ENCODE measurements around the gene THOC5. TPM values are rescaled to one million over a fixed set of nuclear protein-coding genes. Genes with fewer than 3 reads are reported as not detected.

The THOC5 gene
- total and polyA plus RNA-seq, 2 of the 4 experiments (the other 2 are of a cell fraction), result 68.4 to 73.7 TPM

DNA sequence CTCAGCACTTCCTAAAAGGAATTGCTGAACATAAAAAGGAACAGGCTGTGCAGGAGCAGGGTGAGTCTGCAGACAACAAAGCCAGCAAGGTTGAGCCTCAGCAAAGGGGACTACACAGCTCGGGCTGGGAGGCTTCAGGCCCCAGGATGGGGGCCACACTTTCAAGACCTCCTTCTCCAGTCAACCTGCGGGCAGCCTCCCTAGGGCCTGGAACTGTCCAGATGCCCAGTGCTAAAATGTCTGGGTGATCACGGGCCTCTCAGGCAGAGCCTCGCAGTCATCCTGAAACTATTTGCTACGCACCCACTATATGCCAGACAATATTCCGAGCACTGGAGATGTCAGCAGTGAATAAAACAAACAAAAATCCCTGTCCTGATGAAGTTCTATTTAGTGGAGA lies 77.4 kb downstream of the THOC5 start:
- H4K91ac ChIP-seq (ENCODE audit: insufficient read depth, low read depth, low read length), result no peak overlapping the region
- no peak overlapping the region for H3K14ac ChIP-seq (replicated peaks; ENCODE audit: low read depth, low read length)
- H3K23ac ChIP-seq (ENCODE audit: low read depth, low read length), result no peak overlapping the region
- H3K9ac ChIP-seq (ENCODE audit: low read depth, low read length), result no peak overlapping the region
- H2BK20ac ChIP-seq (ENCODE audit: low read depth, low read length), result no peak overlapping the region
- H2BK5ac ChIP-seq (ENCODE audit: low read depth, low read length, poor library complexity, severe bottlenecking), result no peak overlapping the region
- no peak overlapping the region for H3K4ac ChIP-seq (ENCODE audit: low read depth, low read length)
- no peak overlapping the region for H2AK5ac ChIP-seq (ENCODE audit: low read depth, low read length)
- dilution Hi-C loops (cut with HindIII; ENCODE audit: low sequenced_read_pairs, unreplicated experiment), result no loop called here
- no peaks in the 10 kb centered on the region for H3K36me3 ChIP-seq (ENCODE audit: control insufficient read depth, insufficient read depth, low read length)
- peaks cover 13% of the 10 kb centered on the region; the same call in 1 of the 2 replicates for H4K20me1 ChIP-seq (ENCODE audit: insufficient read depth, low read length)
- peak; percentile 38; the same call in 1 of the 2 replicates for ATAC-seq (ENCODE audit: low read depth)
- no peak overlapping the region for H2BK120ac ChIP-seq (ENCODE audit: low read depth, low read length)
- no peak overlapping the region for H3K4me2 ChIP-seq (ENCODE audit: low read depth, low read length)
- no peak overlapping the region for H3K4me3 ChIP-seq (ENCODE audit: insufficient read depth, low read depth, low read length)
- TF ChIP-seq RCOR1 (IDR thresholded peaks at IDR 0.05; ENCODE audit: insufficient replicate concordance, low read length), result no peak
- TF ChIP-seq RAD21 (IDR thresholded peaks at IDR 0.05; ENCODE audit: low read length), result no peak
- TF ChIP-seq, protein P1, sequence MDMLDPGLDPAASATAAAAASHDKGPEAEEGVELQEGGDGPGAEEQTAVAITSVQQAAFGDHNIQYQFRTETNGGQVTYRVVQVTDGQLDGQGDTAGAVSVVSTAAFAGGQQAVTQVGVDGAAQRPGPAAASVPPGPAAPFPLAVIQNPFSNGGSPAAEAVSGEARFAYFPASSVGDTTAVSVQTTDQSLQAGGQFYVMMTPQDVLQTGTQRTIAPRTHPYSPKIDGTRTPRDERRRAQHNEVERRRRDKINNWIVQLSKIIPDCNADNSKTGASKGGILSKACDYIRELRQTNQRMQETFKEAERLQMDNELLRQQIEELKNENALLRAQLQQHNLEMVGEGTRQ (IDR thresholded peaks at IDR 0.05; ENCODE audit: low read depth, low read length), result no peak
- TF ChIP-seq RFX5 (IDR thresholded peaks at IDR 0.05; ENCODE audit: low read depth, low read length), result no peak
- TF ChIP-seq MXI1 (IDR thresholded peaks at IDR 0.05; ENCODE audit: borderline replicate concordance, low read depth, low read length), result no peak
- TF ChIP-seq CHD1 (IDR thresholded peaks at IDR 0.05; ENCODE audit: low read depth, low read length), result no peak
- TF ChIP-seq, protein P2, sequence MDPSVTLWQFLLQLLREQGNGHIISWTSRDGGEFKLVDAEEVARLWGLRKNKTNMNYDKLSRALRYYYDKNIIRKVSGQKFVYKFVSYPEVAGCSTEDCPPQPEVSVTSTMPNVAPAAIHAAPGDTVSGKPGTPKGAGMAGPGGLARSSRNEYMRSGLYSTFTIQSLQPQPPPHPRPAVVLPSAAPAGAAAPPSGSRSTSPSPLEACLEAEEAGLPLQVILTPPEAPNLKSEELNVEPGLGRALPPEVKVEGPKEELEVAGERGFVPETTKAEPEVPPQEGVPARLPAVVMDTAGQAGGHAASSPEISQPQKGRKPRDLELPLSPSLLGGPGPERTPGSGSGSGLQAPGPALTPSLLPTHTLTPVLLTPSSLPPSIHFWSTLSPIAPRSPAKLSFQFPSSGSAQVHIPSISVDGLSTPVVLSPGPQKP (IDR thresholded peaks at IDR 0.05; ENCODE audit: borderline replicate concordance, low read depth, low read length), result no peak
- no peak for TF ChIP-seq NFE2L2 (IDR thresholded peaks at IDR 0.05; ENCODE audit: low read depth, low read length)
- TF ChIP-seq MAZ (IDR thresholded peaks at IDR 0.05; ENCODE audit: borderline replicate concordance, low read depth, low read length), result no peak
- no peak for TF ChIP-seq SMC3 (IDR thresholded peaks at IDR 0.05; ENCODE audit: low read depth, low read length)
- no peak for TF ChIP-seq CEBPB (IDR thresholded peaks at IDR 0.05; ENCODE audit: low read depth, low read length)
- no peak for TF ChIP-seq BHLHE40 (IDR thresholded peaks at IDR 0.05; ENCODE audit: low read depth, low read length)
- no peak for TF ChIP-seq MAFK (IDR thresholded peaks at IDR 0.05; ENCODE audit: low read depth, low read length)
- no peak for TF ChIP-seq FOS (IDR thresholded peaks at IDR 0.05; ENCODE audit: low read depth, low read length)
- TF ChIP-seq, protein P3, sequence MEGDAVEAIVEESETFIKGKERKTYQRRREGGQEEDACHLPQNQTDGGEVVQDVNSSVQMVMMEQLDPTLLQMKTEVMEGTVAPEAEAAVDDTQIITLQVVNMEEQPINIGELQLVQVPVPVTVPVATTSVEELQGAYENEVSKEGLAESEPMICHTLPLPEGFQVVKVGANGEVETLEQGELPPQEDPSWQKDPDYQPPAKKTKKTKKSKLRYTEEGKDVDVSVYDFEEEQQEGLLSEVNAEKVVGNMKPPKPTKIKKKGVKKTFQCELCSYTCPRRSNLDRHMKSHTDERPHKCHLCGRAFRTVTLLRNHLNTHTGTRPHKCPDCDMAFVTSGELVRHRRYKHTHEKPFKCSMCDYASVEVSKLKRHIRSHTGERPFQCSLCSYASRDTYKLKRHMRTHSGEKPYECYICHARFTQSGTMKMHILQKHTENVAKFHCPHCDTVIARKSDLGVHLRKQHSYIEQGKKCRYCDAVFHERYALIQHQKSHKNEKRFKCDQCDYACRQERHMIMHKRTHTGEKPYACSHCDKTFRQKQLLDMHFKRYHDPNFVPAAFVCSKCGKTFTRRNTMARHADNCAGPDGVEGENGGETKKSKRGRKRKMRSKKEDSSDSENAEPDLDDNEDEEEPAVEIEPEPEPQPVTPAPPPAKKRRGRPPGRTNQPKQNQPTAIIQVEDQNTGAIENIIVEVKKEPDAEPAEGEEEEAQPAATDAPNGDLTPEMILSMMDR (conservative IDR thresholded peaks at IDR 0.05; ENCODE audit: low read depth, low read length), result no peak
- TF ChIP-seq POLR2A (IDR thresholded peaks at IDR 0.05; ENCODE audit: low read depth, low read length), result no peak
- no peaks in the 10 kb centered on the region for H3K4me1 ChIP-seq (ENCODE audit: control insufficient read depth, insufficient read depth, low read length)
- H4K8ac ChIP-seq (ENCODE audit: low read depth in 2 of 2, low read length in 2 of 2), result no peak overlapping the region
- H3K9me3 ChIP-seq (ENCODE audit: control insufficient read depth, insufficient read depth, low read length), result no peaks in the 10 kb centered on the region
- no peak overlapping the region for H4K5ac ChIP-seq (ENCODE audit: low read depth, low read length)
- no peaks in the 10 kb centered on the region for H3K9me1 ChIP-seq (ENCODE audit: insufficient read depth, low read length)
- intact Hi-C loops (cut with micrococcal nuclease), result no loop called here
- H2AFZ ChIP-seq (replicated peaks; ENCODE audit: low read length, poor library complexity), result no peak overlapping the region
- POLR2A ChIA-PET (ENCODE audit: unreplicated experiment), result no interaction called here
- no peak for DNase-seq
- H3K27ac ChIP-seq (ENCODE audit: insufficient read depth, low read length), result no peak overlapping the region
- no peak overlapping the region for H2AK9ac ChIP-seq (replicated peaks; ENCODE audit: low read depth, low read length, poor library complexity)
- H3K56ac ChIP-seq (ENCODE audit: extremely low read depth, insufficient read depth, low read length), result no peak overlapping the region
- H2BK15ac ChIP-seq (ENCODE audit: low read depth, low read length), result no peak overlapping the region
- in situ Hi-C loops (cut with MboI; ENCODE audit: low sequenced_read_pairs), result no loop called here
- H3K79me1 ChIP-seq (ENCODE audit: low read depth in 1 of 2, low read length in 2 of 2), result no peaks in the 10 kb centered on the region
- CTCF ChIA-PET, result no interaction called here
- no TSS peak for BruUV-seq (replicated peaks)
- peaks cover 63% of the 10 kb centered on the region for H3K27me3 ChIP-seq (ENCODE audit: control insufficient read depth, insufficient read depth, low read length)
- WGBS, 2 experiments (ENCODE audit: extremely low coverage in 2 of 2, insufficient read length in 1 of 2), result no CpG with 5 or more reads among the region's 6 CpGs
- H3K18ac ChIP-seq (ENCODE audit: low read depth, low read length), result no peak overlapping the region
